ENCODE data around the gene CA10.

CA10 gene

GRCh38 chr17:52105591-52105990, 52.9 kb downstream of the CA10 start:
- TF ChIP-seq CTCF (IDR thresholded peaks at IDR 0.05) = no peak
- DNase-seq (ENCODE audit: low spot score) = no peak
- Histone ChIP-seq H3K4me3 (no peak overlapping the region), H3K27ac (no peak overlapping the region)

GRCh38 chr17:52096056-52096455, 62.5 kb downstream of the CA10 start:
- no peak for DNase-seq (ENCODE audit: low spot score)
- Histone ChIP-seq H3K27ac (no peak overlapping the region), H3K4me3 (no peak overlapping the region)
- no peak for TF ChIP-seq CTCF (IDR thresholded peaks at IDR 0.05)

- H3K27ac ChIP-seq = no peak overlapping the region
- no peak for DNase-seq (ENCODE audit: low spot score)
- TF ChIP-seq CTCF (IDR thresholded peaks at IDR 0.05) = no peak
- H3K4me3 ChIP-seq = no peak overlapping the region
Observed at GRCh38 chr17:52084176-52084575, 74.3 kb downstream of the CA10 start.

GRCh38 chr17:52079496-52079895, 79.0 kb downstream of the CA10 start:
- no peak overlapping the region for H3K4me3 ChIP-seq
- TF ChIP-seq CTCF (IDR thresholded peaks at IDR 0.05) = no peak
- no peak for DNase-seq (ENCODE audit: low spot score)
- no peak overlapping the region for H3K27ac ChIP-seq

- no peak for TF ChIP-seq CTCF (IDR thresholded peaks at IDR 0.05)
- H3K27ac ChIP-seq = no peak overlapping the region
- DNase-seq (ENCODE audit: low spot score) = no peak
- no peak overlapping the region for H3K4me3 ChIP-seq
Observed at GRCh38 chr17:52071712-52072111, 86.8 kb downstream of the CA10 start.

GRCh38 chr17:52064791-52065211, 93.7 kb downstream of the CA10 start:
- Histone ChIP-seq H3K27ac (no peak overlapping the region), H3K4me3 (no peak overlapping the region)
- no peak for TF ChIP-seq CTCF (IDR thresholded peaks at IDR 0.05)
- no peak for DNase-seq (ENCODE audit: low spot score)

GRCh38 chr17:52049496-52049895, 109.0 kb downstream of the CA10 start:
- DNase-seq (ENCODE audit: low spot score) = no peak
- no peak for TF ChIP-seq CTCF (IDR thresholded peaks at IDR 0.05)
- H3K4me3 ChIP-seq = no peak overlapping the region
- H3K27ac ChIP-seq = no peak overlapping the region

Measured in coronary artery (tissue), 2 donors.